Kidney epithelial cell (primary cell): Measurements from ENCODE around the gene SLC25A12. TPM values are rescaled to one million over a fixed set of nuclear protein-coding genes. Genes with fewer than 3 reads are reported as not detected.

Experiments used
- DNase-seq: peaks from one replicate; pipeline ENCODE4 v3.0.0-alpha.2; 2010; ENCODE audit warnings: low read depth
- H3K27me3 ChIP-seq: 2 replicates; pipeline ENCODE4 v1.6.0; 2011; ENCODE audit warnings: low read length; ENCODE audit not compliant: control insufficient read depth, insufficient read depth
- H3K36me3 ChIP-seq: 2 replicates; pipeline ENCODE4 v1.5.1; 2011; ENCODE audit warnings: low read length; ENCODE audit not compliant: control insufficient read depth, insufficient read depth
- H3K4me3 ChIP-seq: 2 replicates; pipeline ENCODE4 v1.5.1; 2011; ENCODE audit warnings: low read depth, mild to moderate bottlenecking, control low read depth, low read length
- CTCF ChIP-seq: IDR thresholded peaks from 2 replicates; pipeline ENCODE4 v1.5.1; 2011; ENCODE audit warnings: mild to moderate bottlenecking, moderate library complexity, low read length, control low read depth, inconsistent platforms; ENCODE audit not compliant: insufficient read depth, poor library complexity, severe bottlenecking
- total RNA-seq: library from RNA; depleted of rRNA; stranded (reverse); fragments of >200 nt; gene quantifications from 2 replicates; pipeline ENCODE4 v1.2.3, GENCODE V29; 2015

Gene SLC25A12
- total RNA-seq, 1 donor from 2014 or later: 9.1 TPM

- Histone ChIP-seq H3K4me3 (no peak overlapping the region), H3K36me3 (no peaks in the 10 kb centered on the region), H3K27me3 (no peaks in the 10 kb centered on the region)
- no peak for DNase-seq
- TF ChIP-seq CTCF: no peak
These were observed 11.8 kb downstream of the SLC25A12 start for GRCh38 chr2:171882089-171882769.

- DNase-seq: no peak
- TF ChIP-seq CTCF: no peak
- Histone ChIP-seq H3K4me3 (no peak overlapping the region), H3K27me3 (no peaks in the 10 kb centered on the region), H3K36me3 (no peaks in the 10 kb centered on the region)
These were observed 13.3 kb downstream of the SLC25A12 start for GRCh38 chr2:171880774-171881173.

- Histone ChIP-seq H3K27me3 (no peaks in the 10 kb centered on the region), H3K36me3 (no peaks in the 10 kb centered on the region), H3K4me3 (no peak overlapping the region)
- DNase-seq: no peak
- no peak for TF ChIP-seq CTCF
These were observed 14.2 kb downstream of the SLC25A12 start for GRCh38 chr2:171879865-171880264.

DNA sequence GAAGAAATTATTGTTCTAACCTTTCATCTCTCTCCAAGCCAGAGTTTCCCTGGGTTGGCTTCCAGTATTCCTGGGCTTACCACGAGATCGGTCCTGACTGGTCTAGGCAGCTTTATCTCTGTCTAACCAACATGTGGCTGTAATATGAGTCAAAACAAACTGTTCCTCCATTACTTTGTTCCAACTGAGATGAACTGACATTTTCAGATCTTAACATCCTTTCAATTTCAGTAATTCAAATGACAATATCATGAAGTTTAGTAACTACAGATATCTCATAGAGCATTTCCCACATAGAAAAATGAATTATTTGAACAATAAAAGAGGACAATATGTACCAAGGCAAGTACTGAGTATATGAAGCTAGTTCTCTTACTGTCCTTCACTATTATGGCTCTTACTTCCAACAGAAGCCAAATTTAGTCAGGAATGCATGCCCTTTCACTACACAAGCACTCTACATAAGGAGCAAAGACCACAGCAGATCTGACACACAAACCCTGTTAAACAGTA, 15.5 kb downstream of the SLC25A12 start:
- no peaks in the 10 kb centered on the region for H3K27me3 ChIP-seq
- TF ChIP-seq CTCF: no peak
- DNase-seq: no peak
- H3K4me3 ChIP-seq: no peak overlapping the region
- H3K36me3 ChIP-seq: no peaks in the 10 kb centered on the region

DNA sequence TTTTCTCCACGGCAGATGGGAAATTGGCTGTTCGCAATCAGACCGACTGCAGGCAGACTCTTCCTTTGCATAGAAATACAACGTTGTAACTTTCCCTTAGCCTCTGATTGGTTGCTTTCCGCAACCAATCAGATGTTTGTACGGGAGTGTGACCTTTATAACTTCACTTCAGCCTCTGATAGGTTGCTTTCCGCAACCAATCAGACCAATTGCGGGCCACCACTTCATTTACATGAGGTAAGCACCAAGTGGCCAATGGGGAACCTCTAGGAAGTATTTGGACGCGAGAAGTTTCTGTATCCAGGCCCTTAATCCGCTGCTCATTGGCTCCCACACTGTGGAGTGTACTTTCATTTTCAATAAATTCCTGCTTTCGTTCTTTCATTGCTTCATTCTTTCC, 19.1 kb downstream of the SLC25A12 start:
- H3K36me3 ChIP-seq: no peaks in the 10 kb centered on the region
- no peak for TF ChIP-seq CTCF
- no peak for DNase-seq
- H3K27me3 ChIP-seq: no peaks in the 10 kb centered on the region
- no peak overlapping the region for H3K4me3 ChIP-seq

GRCh38 chr2:171874517-171874916, 19.5 kb downstream of the SLC25A12 start:
- no peaks in the 10 kb centered on the region for H3K27me3 ChIP-seq
- no peak for DNase-seq
- H3K36me3 ChIP-seq: no peaks in the 10 kb centered on the region
- TF ChIP-seq CTCF: no peak
- no peak overlapping the region for H3K4me3 ChIP-seq
